ENCODE results near the gene SRC.
"Not testable (repeated sequence)": the region's sequence is repeated elsewhere in the genome, so short reads cannot be mapped to it uniquely, and the experiment has no call there.

The SRC gene

DNA sequence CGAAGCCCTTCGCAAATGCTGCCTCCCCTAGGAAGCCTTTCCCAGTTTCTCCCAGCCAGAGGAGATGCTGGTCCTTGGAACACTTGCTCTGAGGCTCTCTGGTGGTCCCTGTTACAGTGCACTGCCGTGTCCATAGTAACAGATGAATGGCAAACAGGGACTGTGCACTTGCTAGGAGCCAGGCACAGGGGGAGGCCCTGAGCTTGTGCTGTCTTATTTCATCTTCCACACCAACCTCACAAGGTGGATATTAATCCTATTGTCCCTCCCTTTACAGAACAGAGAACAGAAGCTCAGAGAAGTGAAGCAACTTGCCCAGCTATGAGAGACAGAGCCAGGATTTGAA lies 19.0 kb downstream of the SRC start:
- no peak for DNase-seq

- no peak for DNase-seq
Measured at GRCh38 chr20:37365760-37366638, 20.1 kb downstream of the SRC start.

DNA sequence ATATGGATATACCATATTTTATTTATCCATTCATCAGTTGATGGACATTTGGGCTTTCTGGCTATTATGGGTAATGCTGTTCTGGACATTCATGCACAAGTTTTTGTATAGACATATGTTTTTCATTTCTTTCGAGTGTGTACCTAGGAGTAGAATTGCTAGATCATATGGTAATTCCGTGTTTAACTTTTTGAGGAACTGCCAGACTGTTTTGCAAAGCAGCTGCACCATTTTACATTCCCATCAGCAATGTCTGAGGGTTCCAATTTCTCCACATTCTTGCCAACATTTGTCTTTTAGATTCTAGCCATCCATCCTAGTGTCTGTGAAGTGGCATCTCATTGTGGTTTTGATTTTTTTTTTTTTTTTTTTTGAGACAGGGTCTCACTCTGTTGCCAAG lies 20.8 kb downstream of the SRC start:
- no peak for DNase-seq

DNA sequence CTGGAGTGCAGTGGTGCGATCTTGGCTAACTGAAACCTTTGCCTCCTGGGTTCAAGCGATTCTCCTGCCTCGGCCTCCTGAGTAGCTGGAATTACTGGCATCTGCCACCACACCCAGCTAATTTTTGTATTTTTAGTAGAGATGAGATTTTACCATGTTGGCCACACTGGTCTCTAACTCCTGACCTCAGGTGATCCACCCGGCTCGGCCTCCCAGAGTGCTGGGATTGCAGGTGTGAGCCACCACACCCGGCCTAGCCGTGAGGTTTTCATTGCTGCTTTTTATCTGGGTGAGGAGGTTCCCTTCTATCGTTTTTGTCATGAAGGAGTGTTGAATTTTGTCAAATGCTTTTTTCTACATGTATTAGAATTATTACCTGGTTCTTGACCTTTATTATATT lies 23.9 kb downstream of the SRC start:
- DNase-seq, result no peak

GRCh38 chr20:37371845-37372244 lies 25.9 kb downstream of the SRC start:
- DNase-seq, result not testable (repeated sequence)

- DNase-seq, result no peak
Measured at GRCh38 chr20:37372441-37372840, 26.5 kb downstream of the SRC start.

- DNase-seq, result no peak
Measured at GRCh38 chr20:37373020-37373598, 27.2 kb downstream of the SRC start.

DNA sequence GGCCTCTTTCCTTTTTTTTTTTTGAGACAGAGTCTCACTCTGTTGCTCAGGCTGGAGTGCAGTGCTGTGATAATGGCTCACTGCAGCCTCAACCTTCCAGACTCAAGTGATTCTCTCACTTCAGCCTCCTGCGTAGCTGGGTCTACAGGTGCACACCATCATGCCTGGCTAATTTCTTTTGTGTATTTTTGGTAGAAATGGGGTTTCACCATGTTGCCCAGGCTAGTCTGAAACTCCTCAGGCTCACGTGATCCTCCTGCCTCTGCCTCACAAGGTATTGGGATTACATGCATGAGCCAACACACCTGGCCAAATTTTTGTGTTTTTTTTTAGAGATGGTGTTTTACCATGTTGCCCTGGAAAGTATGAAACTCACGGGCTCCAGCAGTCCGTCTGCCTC lies 29.3 kb downstream of the SRC start:
- DNase-seq, result no peak

DNA sequence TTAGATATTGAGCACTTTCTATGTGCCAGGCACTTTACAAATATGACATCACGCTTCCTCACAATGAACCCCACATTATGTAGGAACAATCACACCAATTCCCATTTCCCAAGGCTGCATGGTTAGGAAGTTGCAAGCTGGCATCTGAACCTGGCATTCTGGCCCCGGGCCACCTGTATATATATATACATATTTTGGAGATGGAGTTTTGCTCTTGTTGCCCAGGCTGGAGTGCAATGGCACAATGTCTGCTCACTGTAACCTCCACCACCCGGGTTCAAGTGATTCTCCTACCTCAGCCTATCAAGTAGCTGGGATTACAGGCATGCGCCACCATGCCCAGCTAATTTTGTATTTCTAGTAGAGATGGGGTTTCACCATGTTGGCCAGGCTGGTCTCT lies 30.4 kb downstream of the SRC start:
- no peak for DNase-seq

- no peak for DNase-seq
Measured at GRCh38 chr20:37376791-37377190, 30.9 kb downstream of the SRC start.

GRCh38 chr20:37377346-37378081 lies 31.6 kb downstream of the SRC start:
- DNase-seq, result no peak

DNA sequence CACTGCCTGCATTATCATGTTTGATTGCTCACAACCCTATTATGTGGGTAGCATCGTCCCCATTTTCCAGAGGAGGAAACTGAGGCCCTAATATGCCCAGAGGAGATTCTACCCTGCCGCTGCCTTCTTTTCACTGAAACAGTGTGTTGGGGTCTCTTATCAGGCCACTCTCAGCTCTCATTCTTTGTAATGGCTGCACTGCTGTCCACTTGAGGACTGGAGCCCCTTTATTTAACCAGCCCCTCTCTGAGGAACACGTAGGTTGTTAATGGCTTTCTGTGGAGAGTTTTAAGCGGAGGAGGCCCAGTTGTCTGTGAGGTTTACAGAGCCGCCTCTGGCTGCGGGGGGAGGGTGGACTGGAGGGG lies 32.5 kb downstream of the SRC start:
- DNase-seq, result no peak

DNA sequence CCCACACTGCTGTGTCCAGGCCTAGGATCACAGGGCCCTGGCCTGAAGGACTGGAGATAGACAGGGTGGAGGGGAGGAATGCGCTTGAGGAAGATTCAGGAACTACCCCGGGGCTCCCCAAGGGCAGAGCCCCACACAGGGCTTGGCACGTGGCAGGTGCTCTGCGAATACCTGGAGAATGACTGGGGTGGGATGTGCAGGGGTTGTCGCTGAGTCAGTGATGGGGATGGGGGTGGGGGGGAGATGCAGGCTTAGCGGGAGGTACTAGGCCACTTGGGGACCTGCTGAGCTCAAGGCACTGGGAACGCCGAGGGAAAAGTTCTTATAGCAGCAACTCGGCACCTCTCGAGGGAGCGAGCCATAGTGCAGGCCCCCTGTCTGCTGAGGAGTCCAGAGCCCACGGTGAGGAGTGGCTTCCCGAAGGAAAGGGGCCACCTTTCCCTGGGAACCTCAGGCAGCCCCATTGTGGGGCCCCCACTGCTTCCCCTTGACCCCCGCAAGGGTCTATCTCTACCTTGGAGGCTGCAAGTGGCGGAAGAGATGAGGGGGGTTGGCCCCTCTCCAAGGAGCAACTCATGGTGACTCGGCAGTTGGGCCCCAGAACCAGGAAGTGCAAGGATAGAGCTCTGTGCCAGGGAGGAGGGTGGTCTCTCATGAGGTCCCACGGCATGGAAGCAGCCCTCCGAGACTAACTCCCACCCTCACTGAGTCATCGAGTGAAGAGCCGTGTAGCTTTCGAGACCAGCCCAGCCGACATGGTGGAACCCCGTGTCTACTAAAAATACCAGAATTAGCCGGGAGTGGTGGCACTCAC lies 33.1 kb downstream of the SRC start:
- peak; percentile 28 for DNase-seq

DNA sequence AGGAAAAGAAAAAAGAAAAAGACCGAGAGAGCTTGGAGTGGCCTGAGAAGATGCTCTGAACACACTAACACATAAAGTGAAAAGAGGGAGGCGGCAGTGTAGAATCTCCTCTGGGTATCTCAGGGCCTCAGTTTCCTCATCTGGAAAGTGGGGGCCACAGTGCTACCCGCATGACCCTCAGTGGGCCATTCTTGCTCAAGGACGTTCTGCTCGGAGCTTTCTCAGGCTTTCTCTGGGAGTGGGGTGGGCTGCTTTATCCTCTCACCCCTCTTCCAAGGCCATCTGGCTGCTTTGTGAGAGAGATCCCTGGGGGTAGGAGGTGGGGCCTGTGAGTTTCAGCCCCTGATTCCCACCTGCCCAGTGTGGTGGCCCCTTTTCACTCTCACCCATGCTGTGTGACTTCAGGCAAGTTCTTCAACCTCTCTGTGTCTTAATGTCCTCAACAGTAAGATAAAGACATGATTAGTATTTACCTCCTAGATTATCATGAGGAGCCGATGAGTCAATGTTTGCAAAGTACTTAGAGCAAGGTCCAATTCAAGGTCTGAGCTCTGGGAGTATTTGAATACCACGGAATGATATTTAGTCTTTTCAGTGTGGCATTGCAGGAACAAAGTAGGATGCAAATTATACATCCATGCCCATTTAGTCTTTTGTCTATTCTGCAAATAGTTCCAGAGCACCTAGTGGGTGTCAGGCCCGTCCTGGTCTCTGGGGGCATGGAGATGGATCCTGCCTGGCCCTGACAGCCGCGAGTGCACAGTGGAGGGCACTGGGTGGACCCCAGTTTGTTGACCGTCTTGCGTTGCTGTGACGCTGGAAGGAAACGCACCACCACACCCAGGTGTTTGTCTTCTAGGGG lies 34.3 kb downstream of the SRC start:
- no peak for DNase-seq

GRCh38 chr20:37380864-37381579 lies 35.1 kb downstream of the SRC start:
- no peak for DNase-seq

DNA sequence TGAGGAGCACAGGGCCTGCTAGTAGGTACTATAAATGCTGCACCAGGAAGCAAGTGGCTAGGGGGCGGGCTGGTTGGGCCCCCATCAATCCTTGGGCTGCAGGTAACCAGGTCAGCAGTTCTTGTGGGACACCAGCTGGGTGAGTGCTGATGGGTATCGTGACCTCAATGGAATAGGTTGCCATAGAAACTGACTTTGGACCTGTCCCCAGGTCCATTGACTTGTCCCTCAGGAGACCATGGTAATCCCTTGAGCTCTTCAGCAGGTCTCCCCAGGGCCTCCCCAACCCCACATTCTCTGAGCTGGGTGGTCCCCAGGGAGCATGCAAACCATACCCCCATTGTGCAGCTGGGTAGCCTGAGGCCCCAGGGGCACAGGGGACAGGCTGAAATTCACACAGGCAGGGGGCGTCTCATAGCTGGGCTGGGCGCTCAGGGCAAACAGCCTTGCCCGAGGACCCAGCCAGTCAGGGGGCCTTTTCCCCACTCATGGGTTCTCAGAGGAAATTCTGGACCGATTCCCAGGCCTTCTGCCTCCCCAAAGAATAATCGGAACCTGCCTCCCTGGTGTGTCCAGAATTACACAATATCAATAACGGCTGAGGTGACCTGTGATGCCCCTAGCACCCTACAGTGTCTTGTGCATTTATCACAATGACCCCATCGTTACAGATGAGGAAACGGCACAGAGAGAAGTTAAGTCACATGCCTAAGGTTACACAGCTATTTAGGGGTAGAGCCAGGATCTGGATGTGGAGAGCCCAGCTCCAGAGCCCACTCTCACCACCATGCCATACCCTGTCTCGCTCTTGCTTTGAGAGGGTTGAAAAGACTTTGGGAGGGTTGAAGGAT lies 35.9 kb downstream of the SRC start:
- DNase-seq, result no peak

DNA sequence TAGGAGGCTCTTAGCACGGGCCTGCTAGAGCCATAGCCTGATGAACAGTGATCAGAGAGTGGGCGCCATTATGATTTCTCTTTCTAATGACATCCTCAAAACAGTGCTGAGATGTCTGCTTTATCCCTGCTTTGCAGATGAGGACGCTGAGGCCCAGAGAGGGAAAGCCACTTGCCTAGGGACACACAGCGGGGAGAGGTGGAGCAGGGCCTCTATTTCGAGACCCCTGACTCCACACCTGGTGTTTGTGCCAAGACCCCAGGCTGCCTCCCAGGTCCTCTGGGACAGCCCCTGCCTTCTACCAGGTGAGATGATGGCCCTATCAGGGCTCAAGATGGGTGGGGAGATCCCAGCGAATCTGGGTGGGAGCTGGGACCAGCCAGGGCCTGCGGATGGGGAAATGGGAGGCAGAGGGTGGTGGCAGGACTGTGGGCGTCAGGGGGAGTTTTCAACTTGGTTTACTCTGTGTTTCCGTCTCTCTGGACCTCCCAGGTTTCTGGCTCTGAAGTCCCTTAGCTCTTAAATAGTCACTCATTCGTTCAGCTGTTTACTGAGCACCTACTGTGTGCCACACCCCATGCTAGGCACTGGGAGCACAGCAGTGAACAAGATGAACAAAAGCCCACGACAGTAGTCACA lies 36.7 kb downstream of the SRC start:
- DNase-seq, result no peak

DNA sequence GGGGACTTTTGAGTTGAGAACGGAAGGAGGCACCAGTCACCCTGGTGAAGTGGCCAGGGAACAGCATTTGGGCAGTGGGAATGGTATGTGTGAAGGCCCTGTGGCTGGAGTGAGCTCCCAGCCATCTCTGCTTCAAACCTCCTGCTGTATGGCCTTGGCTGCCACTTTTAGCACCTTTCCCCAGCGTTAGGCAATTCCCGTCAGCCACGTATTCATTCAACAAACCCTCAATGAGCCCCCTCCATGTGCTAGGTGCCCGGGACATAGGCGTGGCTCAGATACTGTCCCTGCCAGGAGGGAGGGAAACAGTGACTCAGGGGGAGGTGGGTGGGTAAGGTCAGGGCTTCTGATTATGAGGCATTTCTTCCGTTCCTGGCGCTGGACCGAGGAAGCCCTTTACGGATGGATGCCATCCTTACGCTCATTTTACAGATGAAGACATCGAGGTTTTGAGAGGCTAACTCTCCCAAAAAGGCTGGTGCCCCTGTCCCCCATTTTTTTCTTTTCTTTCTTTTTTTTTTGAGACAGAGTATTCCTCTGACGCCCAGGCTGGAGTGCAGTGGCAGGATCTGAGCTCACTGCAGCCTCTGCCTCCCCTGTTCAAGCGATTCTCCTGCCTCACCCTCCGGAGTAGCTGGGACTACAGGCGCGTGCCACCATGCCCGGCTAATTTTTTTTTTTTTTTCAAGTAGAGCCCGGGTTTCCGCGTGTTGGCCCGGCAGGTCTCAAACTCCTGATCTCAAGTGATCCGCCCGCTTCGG lies 37.5 kb downstream of the SRC start:
- DNase-seq, result no peak

- DNase-seq, result peak; percentile 73
Measured at GRCh38 chr20:37384683-37385174, 38.8 kb downstream of the SRC start.

Measured in CD4-positive, alpha-beta T cell treated with Interferon gamma for 1 hour (primary cell).